Neuron (in vitro differentiated cells): ENCODE results near the gene ZNF736.
"Not testable (repeated sequence)": the region's sequence is repeated elsewhere in the genome, so short reads cannot be mapped to it uniquely, and the experiment has no call there.

ENCODE experiments used
- H2AFZ ChIP-seq: one replicate; pipeline ENCODE4 v1.6.1; 2013; ENCODE audit warnings: low read depth, mild to moderate bottlenecking, inconsistent platforms, low read length, moderate library complexity
- H3K27me3 ChIP-seq: one replicate; pipeline ENCODE4 v1.6.1; 2013; ENCODE audit warnings: low read length; ENCODE audit not compliant: insufficient read depth
- H3K36me3 ChIP-seq: one replicate; pipeline ENCODE4 v1.6.1; 2013; ENCODE audit warnings: low read length; ENCODE audit not compliant: insufficient read depth
- H3K4me1 ChIP-seq: one replicate; pipeline ENCODE4 v1.6.1; 2013; ENCODE audit warnings: low read length; ENCODE audit not compliant: insufficient read depth
- H3K4me3 ChIP-seq: 2 replicates; pipeline ENCODE4 v1.5.1; 2013; ENCODE audit warnings: mild to moderate bottlenecking, low read length, moderate library complexity
- H3K9me3 ChIP-seq: one replicate; pipeline ENCODE4 v1.6.1; 2013; ENCODE audit warnings: low read length

Gene ZNF736

DNA sequence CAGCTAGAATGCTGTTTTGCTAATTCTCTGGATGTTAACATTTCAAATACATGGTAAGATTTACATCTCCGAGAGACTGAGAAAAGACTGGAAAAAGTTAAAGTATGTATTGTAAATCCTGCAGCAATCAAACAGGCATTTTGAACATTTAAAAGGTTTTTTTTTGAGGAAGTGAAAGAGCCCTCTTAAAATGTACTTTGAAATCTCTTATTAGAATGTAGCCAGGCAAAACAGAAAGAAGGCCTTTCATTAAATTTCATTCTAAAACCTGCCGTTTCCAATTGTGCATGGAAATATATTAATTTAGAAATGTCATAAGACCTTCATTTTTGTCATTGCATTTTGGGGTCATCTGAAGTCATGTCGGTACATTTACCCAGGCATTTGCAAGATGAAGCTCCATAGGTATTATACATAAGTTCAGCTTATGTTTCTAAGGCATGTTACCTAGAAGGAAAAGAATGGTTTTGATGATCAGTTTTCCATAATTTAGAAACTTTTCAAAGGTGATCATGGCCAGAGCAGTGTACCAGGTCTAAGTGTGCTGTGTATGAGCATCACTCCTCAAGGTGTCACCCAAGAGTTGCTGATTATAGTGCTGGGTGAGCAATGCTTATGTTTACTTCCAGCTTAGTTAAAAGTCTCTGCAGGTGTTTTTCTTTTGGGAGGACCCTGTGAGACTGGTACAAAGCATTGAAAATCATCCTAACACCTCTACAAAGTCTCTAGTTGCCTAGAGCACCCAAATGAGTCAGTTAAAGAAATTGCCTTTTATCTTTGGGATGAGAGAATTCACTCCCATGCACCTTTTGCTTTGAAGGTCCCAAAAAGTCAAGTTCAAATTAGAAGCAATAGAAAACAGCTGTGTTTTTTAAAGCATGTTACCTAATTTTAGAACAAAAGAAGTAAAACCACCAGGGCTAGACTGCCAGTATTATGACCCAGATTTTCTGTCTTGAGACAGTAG lies 7.1 kb downstream of the ZNF736 start:
- no peaks in the 10 kb centered on the region for H3K36me3 ChIP-seq
- H3K4me3 ChIP-seq: no peak overlapping the region
- no peaks in the 10 kb centered on the region for H3K4me1 ChIP-seq
- H2AFZ ChIP-seq: no peak overlapping the region
- no peaks in the 10 kb centered on the region for H3K9me3 ChIP-seq
- H3K27me3 ChIP-seq: no peaks in the 10 kb centered on the region

GRCh38 chr7:64324166-64324565 lies 10.4 kb downstream of the ZNF736 start:
- H3K9me3 ChIP-seq, H3K4me3 ChIP-seq, H3K27me3 ChIP-seq, H3K4me1 ChIP-seq, H3K36me3 ChIP-seq, H2AFZ ChIP-seq: not testable (repeated sequence)

DNA sequence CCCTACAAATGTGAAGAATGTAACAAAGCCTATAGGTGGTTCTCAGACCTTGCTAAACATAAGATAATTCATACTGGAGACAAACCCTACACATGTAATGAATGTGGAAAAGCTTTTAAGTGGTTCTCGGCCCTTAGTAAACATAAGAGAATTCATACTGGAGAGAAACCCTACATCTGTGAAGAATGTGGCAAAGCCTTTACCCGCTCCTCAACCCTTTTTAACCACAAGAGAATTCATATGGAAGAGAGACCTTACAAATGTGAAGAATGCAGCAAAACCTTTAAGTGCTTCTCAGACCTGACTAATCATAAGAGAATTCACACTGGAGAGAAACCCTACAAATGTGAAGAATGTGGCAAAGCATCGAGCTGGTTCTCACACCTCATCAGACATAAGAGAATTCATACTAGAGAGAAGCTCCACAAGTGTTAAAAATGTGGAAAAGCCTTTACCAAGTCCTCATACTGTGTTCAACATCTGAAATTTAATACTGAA lies 35.0 kb downstream of the ZNF736 start:
- H3K4me3 ChIP-seq, H3K9me3 ChIP-seq, H3K27me3 ChIP-seq, H3K4me1 ChIP-seq, H3K36me3 ChIP-seq, H2AFZ ChIP-seq: not testable (repeated sequence)

DNA sequence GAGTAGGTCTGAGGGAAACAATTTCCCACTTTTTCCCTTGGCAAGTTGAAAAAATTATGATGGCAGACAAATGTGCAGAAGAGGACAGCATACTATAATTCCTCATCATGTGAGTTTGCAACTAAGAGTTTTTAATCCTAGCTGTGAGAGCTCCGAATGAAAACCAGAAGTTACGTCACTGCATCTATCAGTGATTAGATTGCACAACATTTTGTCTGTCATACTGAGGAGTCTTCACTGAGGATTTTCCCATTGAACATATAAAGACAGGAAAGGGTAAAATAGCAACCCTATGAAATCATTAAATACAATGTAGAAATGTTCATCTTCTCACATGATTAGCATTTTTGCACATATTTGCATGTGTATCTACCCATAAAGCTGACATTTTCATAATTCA lies 45.8 kb downstream of the ZNF736 start:
- H3K9me3 ChIP-seq: no peaks in the 10 kb centered on the region
- H2AFZ ChIP-seq: no peak overlapping the region
- H3K4me3 ChIP-seq: no peak overlapping the region
- H3K36me3 ChIP-seq: no peaks in the 10 kb centered on the region
- H3K4me1 ChIP-seq: no peaks in the 10 kb centered on the region
- no peaks in the 10 kb centered on the region for H3K27me3 ChIP-seq

GRCh38 chr7:64371116-64371515 lies 57.4 kb downstream of the ZNF736 start:
- H3K36me3 ChIP-seq: no peaks in the 10 kb centered on the region
- no peaks in the 10 kb centered on the region for H3K4me1 ChIP-seq
- H2AFZ ChIP-seq: no peak overlapping the region
- no peaks in the 10 kb centered on the region for H3K27me3 ChIP-seq
- no peaks in the 10 kb centered on the region for H3K9me3 ChIP-seq
- no peak overlapping the region for H3K4me3 ChIP-seq

DNA sequence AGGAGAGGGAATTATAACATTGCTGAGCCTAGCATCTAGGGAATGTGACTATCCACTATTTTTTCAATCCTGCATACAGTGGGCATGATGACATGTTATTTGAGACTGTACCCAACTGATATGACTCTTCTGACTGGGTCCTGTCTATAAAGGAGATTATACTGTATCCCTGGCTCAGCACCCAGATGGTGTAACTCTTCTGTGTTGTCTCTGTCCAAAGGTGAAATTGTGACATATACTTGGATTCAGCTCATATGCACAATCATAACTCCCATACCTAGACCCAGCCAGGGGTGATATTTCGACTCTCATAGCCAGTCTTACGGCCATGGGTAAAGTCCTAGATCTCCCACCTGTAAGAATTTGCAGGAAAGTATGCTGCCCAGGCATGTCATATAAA lies 59.3 kb downstream of the ZNF736 start:
- no peak overlapping the region for H2AFZ ChIP-seq
- H3K27me3 ChIP-seq: no peaks in the 10 kb centered on the region
- H3K36me3 ChIP-seq: no peaks in the 10 kb centered on the region
- no peaks in the 10 kb centered on the region for H3K9me3 ChIP-seq
- no peak overlapping the region for H3K4me3 ChIP-seq
- H3K4me1 ChIP-seq: no peaks in the 10 kb centered on the region

DNA sequence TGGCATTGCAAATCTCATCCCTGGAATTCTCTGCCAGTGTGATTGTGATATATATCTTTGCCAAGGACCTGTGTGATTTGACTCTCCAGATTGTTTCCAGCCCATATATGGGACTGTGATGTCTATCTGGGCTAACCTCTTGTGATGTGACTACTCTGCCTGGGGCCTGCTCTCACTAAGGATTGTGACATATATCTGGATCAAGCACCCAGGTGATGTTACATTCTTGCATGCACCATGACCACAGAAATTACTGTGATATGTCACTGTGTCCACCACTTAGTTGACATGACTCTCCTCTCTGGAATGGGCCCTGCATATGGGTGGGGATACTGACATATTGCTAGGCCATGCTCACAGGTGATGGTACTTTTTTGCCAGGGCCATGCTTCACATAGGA lies 86.6 kb downstream of the ZNF736 start:
- no peak overlapping the region for H3K4me3 ChIP-seq
- no peaks in the 10 kb centered on the region for H3K9me3 ChIP-seq
- no peaks in the 10 kb centered on the region for H3K4me1 ChIP-seq
- no peaks in the 10 kb centered on the region for H3K36me3 ChIP-seq
- H3K27me3 ChIP-seq: no peaks in the 10 kb centered on the region
- no peak overlapping the region for H2AFZ ChIP-seq
